Activated CD4-positive, alpha-beta T cell treated with anti-CD3 and anti-CD28 coated beads for 24 hours (primary cell): Measurements from ENCODE around the gene C1orf167.
A peak's percentile ranks its signal among the peaks of the same experiment; 100 is the strongest.

Experiments
- DNase-seq, 2 donors: peaks; one replicate each; pipeline ENCODE4 v3.0.0-alpha.2; 2020; ENCODE audit warnings: low read depth in 2 of 2

C1orf167 gene

GRCh38 chr1:11761988-11762406 is at the start of gene C1orf167:
TSS of gene C1orf167 (plus strand) at chr1:11762193. CDS start at chr1:11764401, 2,208 bp downstream.
- DNase-seq, result peak in 1 of 2 donors; percentile 21

- no peak for DNase-seq
Observed at GRCh38 chr1:11712285-11712684, 49.7 kb upstream of the C1orf167 start.

- DNase-seq, result no peak
Observed at GRCh38 chr1:11713095-11713494, 48.9 kb upstream of the C1orf167 start.

GRCh38 chr1:11714831-11715575 is 47.0 kb upstream of the C1orf167 start:
- no peak for DNase-seq

- DNase-seq, result peak; percentile 79 to 80
Observed at GRCh38 chr1:11719313-11720032, 42.5 kb upstream of the C1orf167 start.

- no peak for DNase-seq
Observed at GRCh38 chr1:11720033-11720376, 42.0 kb upstream of the C1orf167 start.

GRCh38 chr1:11720525-11720924 is 41.5 kb upstream of the C1orf167 start:
- DNase-seq, result no peak

- no peak for DNase-seq
Observed at GRCh38 chr1:11721311-11721710, 40.7 kb upstream of the C1orf167 start.

- DNase-seq, result no peak
Observed at GRCh38 chr1:11722538-11722937, 39.5 kb upstream of the C1orf167 start.

- no peak for DNase-seq
Observed at GRCh38 chr1:11725616-11726015, 36.4 kb upstream of the C1orf167 start.

- DNase-seq, result no peak
Observed at GRCh38 chr1:11727119-11727518, 34.9 kb upstream of the C1orf167 start.

- DNase-seq, result no peak
Observed at GRCh38 chr1:11728126-11728806, 33.7 kb upstream of the C1orf167 start.

GRCh38 chr1:11729155-11729497 is 32.9 kb upstream of the C1orf167 start:
- no peak for DNase-seq

- no peak for DNase-seq
Observed at GRCh38 chr1:11729498-11730428, 32.2 kb upstream of the C1orf167 start.

GRCh38 chr1:11730429-11730891 is 31.5 kb upstream of the C1orf167 start:
- DNase-seq, result no peak

- DNase-seq, result peak in 1 of 2 donors; percentile 10
Observed at GRCh38 chr1:11731691-11732283, 30.2 kb upstream of the C1orf167 start.

- DNase-seq, result no peak
Observed at GRCh38 chr1:11733306-11733705, 28.7 kb upstream of the C1orf167 start.

- no peak for DNase-seq
Observed at GRCh38 chr1:11735531-11735853, 26.5 kb upstream of the C1orf167 start.

- DNase-seq, result peak; percentile 81 to 89
Observed at GRCh38 chr1:11735854-11736745, 25.9 kb upstream of the C1orf167 start, which contains the start of gene AGTRAP. TSS of gene AGTRAP (plus strand) at chr1:11736136. CDS start at chr1:11736209, 73 bp downstream.
